Mesendoderm (in vitro differentiated cells): Measurements from ENCODE around the gene ARHGAP1.

Source experiments
- DNase-seq: peaks from one replicate; pipeline ENCODE4 v3.0.0; 2013
- H2AK5ac ChIP-seq: 2 replicates; pipeline ENCODE4 v1.6.1; 2013; ENCODE audit warnings: low read length, inconsistent platforms
- H2BK120ac ChIP-seq: 2 replicates; pipeline ENCODE4 v1.6.1; 2013; ENCODE audit warnings: low read depth, mild to moderate bottlenecking, low read length, moderate library complexity, mixed read lengths
- H2BK15ac ChIP-seq: replicated peaks from 2 replicates; pipeline ENCODE4 v1.6.1; 2013; ENCODE audit warnings: low read depth, mild to moderate bottlenecking, moderate library complexity
- H2BK5ac ChIP-seq: 2 replicates; pipeline ENCODE4 v1.6.1; 2013; ENCODE audit warnings: low read length, inconsistent platforms
- H3K18ac ChIP-seq: 2 replicates; pipeline ENCODE4 v1.6.1; 2013; ENCODE audit warnings: mild to moderate bottlenecking, low read length, mixed read lengths
- H3K23ac ChIP-seq: one replicate; pipeline ENCODE4 v1.6.1; 2013; ENCODE audit warnings: low read length
- H3K27ac ChIP-seq: 2 replicates; pipeline ENCODE4 v1.5.1; 2013; ENCODE audit warnings: low read depth, mild to moderate bottlenecking, inconsistent platforms, low read length, moderate library complexity
- H3K27me3 ChIP-seq: 2 replicates; pipeline ENCODE4 v1.6.1; 2013; ENCODE audit warnings: low read length, control low read depth, mild to moderate bottlenecking, inconsistent platforms; ENCODE audit not compliant: insufficient read depth, poor library complexity
- H3K36me3 ChIP-seq: 2 replicates; pipeline ENCODE4 v1.6.1; 2013; ENCODE audit warnings: low read length, inconsistent platforms; ENCODE audit not compliant: control insufficient read depth, insufficient read depth
- H3K4ac ChIP-seq: one replicate; pipeline ENCODE4 v1.6.1; 2013; ENCODE audit warnings: low read depth, mild to moderate bottlenecking, low read length, moderate library complexity
- H3K4me1 ChIP-seq: 2 replicates; pipeline ENCODE4 v1.6.1; 2013; ENCODE audit warnings: low read depth, low read length, inconsistent platforms; ENCODE audit not compliant: control insufficient read depth
- H3K4me2 ChIP-seq: 2 replicates; pipeline ENCODE4 v1.6.1; 2013; ENCODE audit warnings: low read length
- H3K4me3 ChIP-seq: 2 replicates; pipeline ENCODE4 v1.5.1; 2013; ENCODE audit warnings: mild to moderate bottlenecking, low read length
- H3K56ac ChIP-seq: one replicate; pipeline ENCODE4 v1.6.1; 2013; ENCODE audit warnings: low read length
- H3K79me1 ChIP-seq: 2 replicates; pipeline ENCODE4 v1.6.1; 2013; ENCODE audit warnings: low read length, inconsistent platforms
- H3K79me2 ChIP-seq: 2 replicates; pipeline ENCODE4 v1.6.1; 2013; ENCODE audit warnings: mild to moderate bottlenecking, low read length; ENCODE audit not compliant: control insufficient read depth, insufficient read depth
- H3K9ac ChIP-seq: 2 replicates; pipeline ENCODE4 v1.6.1; 2013; ENCODE audit warnings: low read length, inconsistent platforms
- H4K5ac ChIP-seq: one replicate; pipeline ENCODE4 v1.6.1; 2013; ENCODE audit warnings: low read length
- H4K8ac ChIP-seq: one replicate; pipeline ENCODE4 v1.6.1; 2013; ENCODE audit warnings: low read depth, mild to moderate bottlenecking, control low read depth, low read length, moderate library complexity
- WGBS: extraction: QIAGEN DNeasy Blood & Tissue Kit; methylation state at CpG from one replicate; pipeline ENCODE4 v1.1.7; 2013; ENCODE audit warnings: low lambda C conversion rate, missing lambda C conversion rate; ENCODE audit not compliant: insufficient coverage; ENCODE audit errors: extremely low coverage; 5-methylcytosine and 5-hydroxymethylcytosine counted together

ARHGAP1 gene

GRCh38 chr11:46643531-46643930, 56.9 kb downstream of the ARHGAP1 start:
- Histone ChIP-seq H3K4me2 (no peak overlapping the region), H3K56ac (no peak overlapping the region), H3K4me3 (no peak overlapping the region), H3K36me3 (peaks cover 2% of the 10 kb centered on the region), H2AK5ac (no peak overlapping the region), H3K79me1 (no peaks in the 10 kb centered on the region), H4K8ac (no peak overlapping the region), H2BK120ac (no peak overlapping the region), H3K18ac (no peak overlapping the region), H3K27me3 (no peaks in the 10 kb centered on the region), H2BK5ac (no peak overlapping the region), H3K27ac (no peak overlapping the region), H2BK15ac (no peak overlapping the region), H3K23ac (no peak overlapping the region), H3K9ac (no peak overlapping the region), H4K5ac (no peak overlapping the region), H3K79me2 (no peaks in the 10 kb centered on the region), H3K4ac (no peak overlapping the region), H3K4me1 (no peaks in the 10 kb centered on the region)
- DNase-seq: no peak
- no CpG with 5 or more reads among the region's 3 CpGs for WGBS

GRCh38 chr11:46642627-46643335, 57.6 kb downstream of the ARHGAP1 start:
- no peak overlapping the region for H3K4ac ChIP-seq
- H3K4me2 ChIP-seq: no peak overlapping the region
- peak; percentile 35 for DNase-seq
- H3K27ac ChIP-seq: no peak overlapping the region
- no peaks in the 10 kb centered on the region for H3K27me3 ChIP-seq
- no peak overlapping the region for H2BK120ac ChIP-seq
- H4K8ac ChIP-seq: no peak overlapping the region
- H2BK5ac ChIP-seq: no peak overlapping the region
- WGBS: no CpG with 5 or more reads among the region's 8 CpGs
- H3K9ac ChIP-seq: no peak overlapping the region
- no peaks in the 10 kb centered on the region for H3K79me1 ChIP-seq
- H3K4me3 ChIP-seq: no peak overlapping the region
- no peak overlapping the region for H2AK5ac ChIP-seq
- no peak overlapping the region for H3K23ac ChIP-seq
- no peaks in the 10 kb centered on the region for H3K79me2 ChIP-seq
- H2BK15ac ChIP-seq: no peak overlapping the region
- peaks cover 4% of the 10 kb centered on the region for H3K36me3 ChIP-seq
- no peak overlapping the region for H3K18ac ChIP-seq
- H4K5ac ChIP-seq: no peak overlapping the region
- no peak overlapping the region for H3K56ac ChIP-seq
- no peaks in the 10 kb centered on the region for H3K4me1 ChIP-seq

- Histone ChIP-seq H3K4ac (no peak overlapping the region), H3K56ac (no peak overlapping the region), H3K4me3 (no peak overlapping the region), H3K36me3 (peaks cover 4% of the 10 kb centered on the region), H3K18ac (no peak overlapping the region), H2BK5ac (no peak overlapping the region), H3K27me3 (no peaks in the 10 kb centered on the region), H2BK15ac (no peak overlapping the region), H4K8ac (no peak overlapping the region), H3K4me1 (no peaks in the 10 kb centered on the region), H3K27ac (no peak overlapping the region), H3K4me2 (no peak overlapping the region), H2AK5ac (no peak overlapping the region), H3K9ac (no peak overlapping the region), H3K23ac (no peak overlapping the region), H3K79me1 (no peaks in the 10 kb centered on the region), H3K79me2 (no peaks in the 10 kb centered on the region), H4K5ac (no peak overlapping the region), H2BK120ac (no peak overlapping the region)
- WGBS: no CpG with 5 or more reads among the region's 3 CpGs
- DNase-seq: no peak
Observed at GRCh38 chr11:46641639-46642038, 58.8 kb downstream of the ARHGAP1 start.

GRCh38 chr11:46640036-46640788, 60.2 kb downstream of the ARHGAP1 start:
- no peak overlapping the region for H3K56ac ChIP-seq
- H3K4ac ChIP-seq: no peak overlapping the region
- H3K18ac ChIP-seq: no peak overlapping the region
- no peak overlapping the region for H2BK120ac ChIP-seq
- H4K8ac ChIP-seq: no peak overlapping the region
- no peak overlapping the region for H3K23ac ChIP-seq
- H3K4me3 ChIP-seq: no peak overlapping the region
- H3K9ac ChIP-seq: no peak overlapping the region
- no peak for DNase-seq
- H3K27ac ChIP-seq: no peak overlapping the region
- H3K36me3 ChIP-seq: peaks cover 4% of the 10 kb centered on the region
- WGBS: no CpG with 5 or more reads among the region's 6 CpGs
- H3K4me2 ChIP-seq: no peak overlapping the region
- no peaks in the 10 kb centered on the region for H3K4me1 ChIP-seq
- H3K27me3 ChIP-seq: no peaks in the 10 kb centered on the region
- H2AK5ac ChIP-seq: no peak overlapping the region
- no peaks in the 10 kb centered on the region for H3K79me2 ChIP-seq
- H2BK5ac ChIP-seq: no peak overlapping the region
- H4K5ac ChIP-seq: no peak overlapping the region
- H3K79me1 ChIP-seq: no peaks in the 10 kb centered on the region
- H2BK15ac ChIP-seq: no peak overlapping the region

GRCh38 chr11:46639197-46639839, 61.1 kb downstream of the ARHGAP1 start:
- DNase-seq: no peak
- Histone ChIP-seq H4K8ac (no peak overlapping the region), H4K5ac (no peak overlapping the region), H2BK15ac (no peak overlapping the region), H3K36me3 (peaks cover 4% of the 10 kb centered on the region), H3K79me2 (no peaks in the 10 kb centered on the region), H3K79me1 (no peaks in the 10 kb centered on the region), H3K4me2 (no peak overlapping the region), H3K4me3 (no peak overlapping the region), H2AK5ac (no peak overlapping the region), H3K4ac (no peak overlapping the region), H2BK5ac (no peak overlapping the region), H3K27me3 (no peaks in the 10 kb centered on the region), H2BK120ac (no peak overlapping the region), H3K9ac (no peak overlapping the region), H3K56ac (no peak overlapping the region), H3K18ac (no peak overlapping the region), H3K4me1 (no peaks in the 10 kb centered on the region), H3K27ac (no peak overlapping the region), H3K23ac (no peak overlapping the region)
- no CpG with 5 or more reads among the region's 7 CpGs for WGBS
